Measurements from ENCODE around the gene GRM5.

GRM5 gene

GRCh38 chr11:88617226-88617625 is 448.6 kb downstream of the GRM5 start:
- H3K27ac Mint-ChIP-seq, result no peak overlapping the region
- H3K36me3 Mint-ChIP-seq (ENCODE audit: low read depth), result no peaks in the 10 kb centered on the region
- H3K4me3 Mint-ChIP-seq, result no peak overlapping the region
- H3K27me3 Mint-ChIP-seq (ENCODE audit: low read depth), result no peaks in the 10 kb centered on the region
- H3K9me3 Mint-ChIP-seq, result peaks cover 4% of the 10 kb centered on the region
- no peaks in the 10 kb centered on the region for H3K4me1 Mint-ChIP-seq (ENCODE audit: low read depth)

GRCh38 chr11:88604260-88604659 is 461.5 kb downstream of the GRM5 start:
- H3K27me3 Mint-ChIP-seq (ENCODE audit: low read depth), result no peaks in the 10 kb centered on the region
- H3K9me3 Mint-ChIP-seq, result no peaks in the 10 kb centered on the region
- H3K4me1 Mint-ChIP-seq (ENCODE audit: low read depth), result no peaks in the 10 kb centered on the region
- H3K27ac Mint-ChIP-seq, result no peak overlapping the region
- no peak overlapping the region for H3K4me3 Mint-ChIP-seq
- H3K36me3 Mint-ChIP-seq (ENCODE audit: low read depth), result no peaks in the 10 kb centered on the region

- Mint-ChIP-seq H3K27me3 (ENCODE audit: low read depth) (no peaks in the 10 kb centered on the region), H3K4me1 (ENCODE audit: low read depth) (no peaks in the 10 kb centered on the region), H3K9me3 (no peaks in the 10 kb centered on the region), H3K27ac (no peak overlapping the region), H3K4me3 (no peak overlapping the region), H3K36me3 (ENCODE audit: low read depth) (no peaks in the 10 kb centered on the region)
These were observed 462.5 kb downstream of the GRM5 start for GRCh38 chr11:88603091-88603867.

- H3K9me3 Mint-ChIP-seq, result no peaks in the 10 kb centered on the region
- no peaks in the 10 kb centered on the region for H3K36me3 Mint-ChIP-seq (ENCODE audit: low read depth)
- no peaks in the 10 kb centered on the region for H3K27me3 Mint-ChIP-seq (ENCODE audit: low read depth)
- no peak overlapping the region for H3K27ac Mint-ChIP-seq
- no peak overlapping the region for H3K4me3 Mint-ChIP-seq
- no peaks in the 10 kb centered on the region for H3K4me1 Mint-ChIP-seq (ENCODE audit: low read depth)
These were observed 468.4 kb downstream of the GRM5 start for GRCh38 chr11:88597387-88597786.

- H3K4me3 Mint-ChIP-seq, result no peak overlapping the region
- no peaks in the 10 kb centered on the region for H3K36me3 Mint-ChIP-seq (ENCODE audit: low read depth)
- H3K4me1 Mint-ChIP-seq (ENCODE audit: low read depth), result no peaks in the 10 kb centered on the region
- H3K27ac Mint-ChIP-seq, result no peak overlapping the region
- no peaks in the 10 kb centered on the region for H3K27me3 Mint-ChIP-seq (ENCODE audit: low read depth)
- no peaks in the 10 kb centered on the region for H3K9me3 Mint-ChIP-seq
These were observed 469.0 kb downstream of the GRM5 start for GRCh38 chr11:88596786-88597185.

GRCh38 chr11:88594274-88594950 is 471.4 kb downstream of the GRM5 start:
- no peak overlapping the region for H3K27ac Mint-ChIP-seq
- no peak overlapping the region for H3K4me3 Mint-ChIP-seq
- no peaks in the 10 kb centered on the region for H3K9me3 Mint-ChIP-seq
- H3K36me3 Mint-ChIP-seq (ENCODE audit: low read depth), result no peaks in the 10 kb centered on the region
- H3K4me1 Mint-ChIP-seq (ENCODE audit: low read depth), result no peaks in the 10 kb centered on the region
- H3K27me3 Mint-ChIP-seq (ENCODE audit: low read depth), result no peaks in the 10 kb centered on the region

- Mint-ChIP-seq H3K4me1 (ENCODE audit: low read depth) (no peaks in the 10 kb centered on the region), H3K27me3 (ENCODE audit: low read depth) (no peaks in the 10 kb centered on the region), H3K9me3 (no peaks in the 10 kb centered on the region), H3K4me3 (no peak overlapping the region), H3K27ac (no peak overlapping the region), H3K36me3 (ENCODE audit: low read depth) (no peaks in the 10 kb centered on the region)
These were observed 475.4 kb downstream of the GRM5 start for GRCh38 chr11:88590361-88590760.

GRCh38 chr11:88583251-88583650 is 482.5 kb downstream of the GRM5 start:
- Mint-ChIP-seq H3K36me3 (ENCODE audit: low read depth) (no peaks in the 10 kb centered on the region), H3K4me1 (ENCODE audit: low read depth) (no peaks in the 10 kb centered on the region)

GRCh38 chr11:88579466-88579865 is 486.3 kb downstream of the GRM5 start:
- H3K9me3 Mint-ChIP-seq, result no peaks in the 10 kb centered on the region
- H3K36me3 Mint-ChIP-seq (ENCODE audit: low read depth), result no peaks in the 10 kb centered on the region
- H3K4me3 Mint-ChIP-seq, result no peak overlapping the region
- H3K4me1 Mint-ChIP-seq (ENCODE audit: low read depth), result no peaks in the 10 kb centered on the region
- H3K27ac Mint-ChIP-seq, result no peak overlapping the region
- H3K27me3 Mint-ChIP-seq (ENCODE audit: low read depth), result no peaks in the 10 kb centered on the region

More at GRCh38 chr11:88583251-88583650, 482.5 kb downstream of the GRM5 start:
- no peaks in the 10 kb centered on the region for H3K27me3 Mint-ChIP-seq (ENCODE audit: low read depth)
- H3K27ac Mint-ChIP-seq, result no peak overlapping the region
- no peak overlapping the region for H3K4me3 Mint-ChIP-seq
- no peaks in the 10 kb centered on the region for H3K9me3 Mint-ChIP-seq

- no peak overlapping the region for H3K4me3 Mint-ChIP-seq
- H3K9me3 Mint-ChIP-seq, result no peaks in the 10 kb centered on the region
- H3K27me3 Mint-ChIP-seq (ENCODE audit: low read depth), result peaks cover 3% of the 10 kb centered on the region
- H3K4me1 Mint-ChIP-seq (ENCODE audit: low read depth), result no peaks in the 10 kb centered on the region
- H3K36me3 Mint-ChIP-seq (ENCODE audit: low read depth), result no peaks in the 10 kb centered on the region
- H3K27ac Mint-ChIP-seq, result no peak overlapping the region
These were observed 489.0 kb downstream of the GRM5 start for GRCh38 chr11:88576741-88577140.

GRCh38 chr11:88575916-88576315 is 489.9 kb downstream of the GRM5 start:
- no peak overlapping the region for H3K27ac Mint-ChIP-seq
- peaks cover 3% of the 10 kb centered on the region for H3K27me3 Mint-ChIP-seq (ENCODE audit: low read depth)
- no peaks in the 10 kb centered on the region for H3K9me3 Mint-ChIP-seq
- H3K4me1 Mint-ChIP-seq (ENCODE audit: low read depth), result no peaks in the 10 kb centered on the region
- no peak overlapping the region for H3K4me3 Mint-ChIP-seq
- H3K36me3 Mint-ChIP-seq (ENCODE audit: low read depth), result no peaks in the 10 kb centered on the region

- Mint-ChIP-seq H3K4me3 (no peak overlapping the region), H3K36me3 (ENCODE audit: low read depth) (no peaks in the 10 kb centered on the region), H3K27me3 (ENCODE audit: low read depth) (peaks cover 11% of the 10 kb centered on the region), H3K4me1 (ENCODE audit: low read depth) (no peaks in the 10 kb centered on the region), H3K9me3 (no peaks in the 10 kb centered on the region), H3K27ac (no peak overlapping the region)
These were observed 496.4 kb downstream of the GRM5 start for GRCh38 chr11:88569342-88569741.

- Mint-ChIP-seq H3K4me3 (no peak overlapping the region), H3K36me3 (ENCODE audit: low read depth) (no peaks in the 10 kb centered on the region), H3K27ac (no peak overlapping the region), H3K9me3 (no peaks in the 10 kb centered on the region), H3K27me3 (ENCODE audit: low read depth) (peaks cover 14% of the 10 kb centered on the region), H3K4me1 (ENCODE audit: low read depth) (no peaks in the 10 kb centered on the region)
These were observed 510.0 kb downstream of the GRM5 start for GRCh38 chr11:88555829-88556202.

GRCh38 chr11:88555018-88555828 is 510.6 kb downstream of the GRM5 start:
- H3K4me3 Mint-ChIP-seq, result no peak overlapping the region
- peaks cover 11% of the 10 kb centered on the region for H3K27me3 Mint-ChIP-seq (ENCODE audit: low read depth)
- H3K4me1 Mint-ChIP-seq (ENCODE audit: low read depth), result no peaks in the 10 kb centered on the region
- H3K36me3 Mint-ChIP-seq (ENCODE audit: low read depth), result no peaks in the 10 kb centered on the region
- no peak overlapping the region for H3K27ac Mint-ChIP-seq
- H3K9me3 Mint-ChIP-seq, result no peaks in the 10 kb centered on the region

GRCh38 chr11:88553204-88553603 is 512.6 kb downstream of the GRM5 start:
- Mint-ChIP-seq H3K9me3 (no peaks in the 10 kb centered on the region), H3K4me1 (ENCODE audit: low read depth) (no peaks in the 10 kb centered on the region), H3K4me3 (no peak overlapping the region), H3K27me3 (ENCODE audit: low read depth) (peaks cover 15% of the 10 kb centered on the region), H3K27ac (no peak overlapping the region), H3K36me3 (ENCODE audit: low read depth) (no peaks in the 10 kb centered on the region)

All from T-helper 1 cell treated with Interleukin-12 subunit alpha and Interleukin-12 subunit beta and Interleukin-4 antibody, amounts not matched to agents 30 μg/mL and 1 μg/mL, for 36 hours (primary cell).